GM18508 (cell line): ENCODE results near the gene TECRL.

ENCODE experiments used
- ATAC-seq: cut with Tn5 transposase; IDR thresholded peaks from one replicate; pipeline ENCODE4 v1.9.1; 2021; ENCODE audit warnings: moderate number of reproducible peaks; ENCODE audit not compliant: insufficient read depth, unreplicated experiment

Gene TECRL

GRCh38 chr4:64409300-64409699 is at the start of gene TECRL:
Gene TECRL (minus strand): TSS chr4:64409450. CDS start chr4:64409351, 99 bp downstream.
- no peak for ATAC-seq

- ATAC-seq: no peak
Measured at GRCh38 chr4:64432674-64433073, 23.4 kb upstream of the TECRL start.

GRCh38 chr4:64430933-64431332 is 21.7 kb upstream of the TECRL start:
- no peak for ATAC-seq

GRCh38 chr4:64417974-64418373 is 8.7 kb upstream of the TECRL start:
- ATAC-seq: no peak

GRCh38 chr4:64407000-64407399 is 2.2 kb downstream of the TECRL start:
- ATAC-seq: no peak

GRCh38 chr4:64405761-64406160 is 3.5 kb downstream of the TECRL start:
- no peak for ATAC-seq

- no peak for ATAC-seq
Measured at GRCh38 chr4:64402684-64403083, 6.6 kb downstream of the TECRL start.

GRCh38 chr4:64399313-64400109 is 9.7 kb downstream of the TECRL start:
- ATAC-seq: no peak

- no peak for ATAC-seq
Measured at GRCh38 chr4:64394469-64394868, 14.8 kb downstream of the TECRL start.

- ATAC-seq: no peak
Measured at GRCh38 chr4:64388252-64388651, 21.0 kb downstream of the TECRL start.

- no peak for ATAC-seq
Measured at GRCh38 chr4:64385220-64385619, 24.0 kb downstream of the TECRL start.

- ATAC-seq: no peak
Measured at GRCh38 chr4:64384237-64385203, 24.7 kb downstream of the TECRL start.

- no peak for ATAC-seq
Measured at GRCh38 chr4:64368741-64369140, 40.5 kb downstream of the TECRL start.

GRCh38 chr4:64361399-64361740 is 47.9 kb downstream of the TECRL start:
- ATAC-seq: no peak

GRCh38 chr4:64360664-64361398 is 48.4 kb downstream of the TECRL start:
- ATAC-seq: no peak

GRCh38 chr4:64359489-64359888 is 49.8 kb downstream of the TECRL start:
- ATAC-seq: no peak

GRCh38 chr4:64353904-64354303 is 55.3 kb downstream of the TECRL start:
- ATAC-seq: no peak

GRCh38 chr4:64341711-64342110 is 67.5 kb downstream of the TECRL start:
- ATAC-seq: no peak

- no peak for ATAC-seq
Measured at GRCh38 chr4:64340218-64341110, 68.8 kb downstream of the TECRL start.

- no peak for ATAC-seq
Measured at GRCh38 chr4:64334964-64335363, 74.3 kb downstream of the TECRL start.
